NCI-H1092 (cell line): ENCODE measurements around the gene CSNK1G1.
"Not testable (repeated sequence)": the region's sequence is repeated elsewhere in the genome, so short reads cannot be mapped to it uniquely, and the experiment has no call there.

Experiments
- DNase-seq: peaks from one replicate; lab custom pipeline; 2025; lab: John Stamatoyannopoulos, UW

Gene CSNK1G1

GRCh38 chr15:64237677-64238076, 118.3 kb downstream of the CSNK1G1 start:
- DNase-seq: no peak

DNA sequence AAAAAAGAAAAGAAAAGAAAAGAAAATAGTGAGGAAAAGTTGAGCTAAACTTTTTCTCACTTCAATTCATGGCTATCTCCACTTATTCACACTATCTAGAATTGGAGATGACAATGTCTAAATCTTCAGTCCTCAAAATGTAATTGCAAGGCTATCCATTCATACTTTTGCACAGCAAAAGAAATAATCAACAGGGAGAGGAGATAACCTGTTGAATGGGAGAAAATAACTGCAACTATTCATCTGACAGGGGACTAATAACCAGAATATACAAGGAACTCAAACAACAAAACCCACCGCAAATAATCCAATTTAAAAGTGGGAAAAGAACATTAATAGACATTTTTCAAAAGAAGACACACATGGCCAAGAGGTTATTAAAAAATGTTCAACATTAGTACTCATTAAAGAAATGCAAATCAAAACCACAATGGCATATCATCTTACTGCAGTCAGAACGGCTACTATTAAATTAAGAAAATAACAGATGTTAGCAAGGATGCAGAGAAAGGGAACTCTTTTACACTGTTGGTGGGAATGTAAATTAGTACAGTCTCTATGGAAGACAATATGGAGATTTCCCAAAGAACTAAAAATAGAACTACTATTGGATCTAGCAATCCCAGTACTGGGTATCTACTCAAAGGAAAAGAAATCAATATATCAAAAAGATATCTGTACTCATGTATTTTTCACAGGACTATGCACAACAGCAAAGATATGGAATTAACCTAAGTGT, 119.6 kb downstream of the CSNK1G1 start:
- DNase-seq: no peak

- no peak for DNase-seq
These were observed 120.4 kb downstream of the CSNK1G1 start for GRCh38 chr15:64235552-64235951.

- no peak for DNase-seq
These were observed 122.7 kb downstream of the CSNK1G1 start for GRCh38 chr15:64233299-64233698.

DNA sequence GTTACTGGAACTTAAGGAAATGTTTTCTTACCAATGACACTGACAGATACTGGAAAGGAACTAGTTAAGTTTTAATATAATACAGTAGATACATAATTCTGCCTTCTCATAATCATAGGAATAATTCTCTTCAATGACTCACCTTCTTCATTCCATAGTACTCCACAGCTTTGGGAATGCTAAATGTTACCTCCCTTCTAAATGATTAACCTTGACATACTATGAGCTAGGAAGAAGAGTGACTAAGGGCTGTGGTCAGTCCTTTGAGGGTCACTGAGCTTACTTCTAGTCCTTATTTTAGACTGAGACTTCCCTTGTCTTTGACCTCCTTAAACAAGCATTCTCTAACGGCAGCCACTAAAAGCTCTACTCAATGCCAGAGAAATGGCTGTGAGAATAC, 123.6 kb downstream of the CSNK1G1 start:
- no peak for DNase-seq

- DNase-seq: no peak
These were observed 126.7 kb downstream of the CSNK1G1 start for GRCh38 chr15:64229129-64229724.

GRCh38 chr15:64225804-64226203, 130.2 kb downstream of the CSNK1G1 start:
- DNase-seq: no peak

GRCh38 chr15:64224511-64224910, 131.5 kb downstream of the CSNK1G1 start:
- DNase-seq: no peak

GRCh38 chr15:64223882-64224281, 132.1 kb downstream of the CSNK1G1 start:
- DNase-seq: no peak

DNA sequence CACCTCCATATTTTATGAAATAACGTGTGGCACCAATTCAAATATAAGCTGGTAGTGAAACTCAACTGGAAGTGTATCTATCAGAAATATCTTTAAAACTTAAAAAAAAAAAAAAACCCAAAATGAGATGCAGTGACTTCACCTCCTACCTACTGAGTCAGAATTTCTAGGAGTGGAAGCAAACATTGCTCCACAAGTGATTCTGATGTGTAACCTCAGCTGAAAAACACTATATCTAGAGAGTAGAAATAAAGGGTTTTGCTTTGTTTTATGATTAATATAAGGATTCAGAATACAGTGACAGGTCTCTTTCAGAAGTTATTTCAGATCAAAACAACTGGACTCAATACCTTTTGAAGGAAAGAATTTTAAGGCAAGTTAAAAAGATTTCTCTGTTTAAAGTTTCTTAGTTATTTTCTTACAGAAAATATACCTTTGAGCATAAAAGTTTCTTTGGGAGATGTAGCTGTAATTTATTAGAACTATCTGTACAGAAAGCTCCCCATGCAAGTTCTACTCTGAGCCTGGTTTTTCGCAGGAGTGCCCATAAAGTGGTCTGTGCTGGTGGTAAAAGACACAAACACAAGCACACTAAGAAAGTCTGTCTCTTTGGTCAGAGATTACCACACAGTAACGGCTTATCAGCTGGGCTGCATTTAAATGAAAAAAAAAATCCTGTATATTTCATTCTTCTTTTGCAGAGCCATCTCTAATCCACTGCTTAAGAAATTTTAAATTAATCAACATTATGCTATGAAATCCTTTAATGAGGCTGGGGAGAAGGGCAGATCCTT, 133.2 kb downstream of the CSNK1G1 start:
- no peak for DNase-seq

- not testable (repeated sequence) for DNase-seq
These were observed 134.1 kb downstream of the CSNK1G1 start for GRCh38 chr15:64221911-64222310.

- DNase-seq: not testable (repeated sequence)
These were observed 138.6 kb downstream of the CSNK1G1 start for GRCh38 chr15:64217429-64217750.

DNA sequence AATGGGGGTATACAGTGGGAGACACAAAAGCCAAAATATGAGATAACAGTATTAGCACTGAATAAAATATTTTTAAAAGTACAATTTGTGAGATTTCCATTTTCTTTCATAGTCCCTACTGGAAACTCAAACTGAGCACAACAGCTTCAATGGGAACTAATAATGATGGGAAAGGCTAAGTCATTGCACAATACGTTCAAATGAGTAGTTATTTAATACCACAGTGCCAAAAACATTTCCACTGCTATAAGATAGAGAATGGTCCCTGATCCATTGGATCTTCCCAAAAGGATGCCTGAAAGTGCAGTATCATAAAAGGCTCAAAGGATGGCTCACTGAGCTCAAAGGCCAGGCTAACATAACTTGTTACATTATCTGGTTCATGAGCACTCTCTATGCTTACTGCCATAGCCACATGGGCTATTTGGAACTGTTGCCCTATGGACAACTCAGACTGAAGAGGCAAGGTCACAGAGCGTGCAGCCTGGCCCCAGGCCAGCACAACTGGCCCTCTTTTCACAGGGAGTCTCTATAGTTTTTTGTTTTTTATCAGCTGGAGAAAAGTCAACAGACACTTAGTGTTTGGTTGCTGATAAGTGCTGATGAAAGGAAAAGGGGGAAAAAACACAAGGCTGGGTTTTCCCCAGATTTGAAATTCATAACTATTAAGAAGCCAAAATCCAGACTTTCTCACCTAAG, 139.1 kb downstream of the CSNK1G1 start:
- DNase-seq: peak; percentile 29

DNA sequence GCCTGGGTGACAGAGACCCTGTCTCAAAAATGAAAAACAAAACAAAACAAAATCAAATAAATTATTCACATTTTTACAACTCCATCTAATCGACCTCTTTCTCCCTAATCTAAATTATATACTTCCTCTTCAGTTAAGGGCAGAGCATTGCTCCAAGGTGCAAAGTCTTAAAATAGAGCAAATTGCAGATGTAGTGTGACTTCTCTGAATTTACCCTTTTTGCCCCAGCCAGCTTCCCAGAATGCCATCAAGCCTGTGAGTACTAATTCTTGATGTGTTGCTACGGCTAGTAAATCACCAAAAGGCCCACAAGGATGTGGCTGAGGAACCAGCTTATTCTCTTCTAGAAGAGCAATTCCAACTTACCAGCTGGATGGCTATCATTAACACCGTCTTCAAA, 139.8 kb downstream of the CSNK1G1 start:
- no peak for DNase-seq

- DNase-seq: no peak
These were observed 142.3 kb downstream of the CSNK1G1 start for GRCh38 chr15:64213646-64214045.

DNA sequence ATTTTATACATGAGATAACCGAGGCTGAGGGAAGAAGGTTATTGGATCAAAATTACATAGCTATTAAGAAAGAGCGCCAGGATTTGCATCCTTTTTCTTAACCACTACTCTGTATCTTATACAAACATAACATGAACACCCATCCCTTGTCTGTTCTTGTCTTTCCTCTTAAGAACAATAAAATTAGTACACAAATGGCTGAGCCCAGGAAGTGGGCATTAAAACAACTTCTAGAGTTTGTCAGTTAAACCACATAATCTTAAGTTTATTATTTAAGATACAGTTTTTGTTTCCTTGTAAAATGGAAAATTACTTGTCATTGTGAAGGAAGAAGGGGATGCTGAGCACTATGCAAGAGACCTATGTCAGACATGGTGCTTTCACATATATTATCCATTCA, 144.3 kb downstream of the CSNK1G1 start:
- no peak for DNase-seq

GRCh38 chr15:64210371-64210770, 145.6 kb downstream of the CSNK1G1 start:
- DNase-seq: no peak

DNA sequence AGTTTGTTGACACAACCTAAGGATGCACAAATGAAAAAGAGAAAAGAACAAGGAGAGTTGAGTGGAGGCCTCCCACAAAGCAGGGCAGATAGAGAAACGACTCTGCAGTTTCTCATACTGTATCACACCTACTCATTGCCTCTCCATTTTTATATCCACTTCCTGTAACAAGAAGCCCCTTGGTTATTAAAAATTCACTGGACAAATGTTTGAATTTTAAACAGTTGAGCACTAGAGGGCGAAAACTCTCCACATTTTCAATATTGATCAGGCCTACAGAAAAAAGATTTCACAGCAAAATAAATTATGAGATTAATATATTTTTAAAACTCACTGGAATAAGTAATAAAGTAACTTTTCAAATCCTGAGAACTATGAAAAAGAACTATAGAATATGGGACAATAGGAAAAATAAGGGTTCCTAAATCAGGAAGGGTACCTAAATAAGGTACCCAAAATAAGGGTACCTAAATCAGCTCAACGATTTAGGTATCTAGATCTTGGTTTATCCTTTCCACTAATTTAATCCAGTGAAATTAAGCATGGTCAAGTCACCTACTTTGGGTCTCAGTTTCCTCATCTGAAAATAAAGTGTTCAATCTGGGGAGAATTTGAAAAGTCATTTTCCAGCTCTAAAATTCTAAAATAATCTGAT, 146.2 kb downstream of the CSNK1G1 start:
- DNase-seq: no peak

DNA sequence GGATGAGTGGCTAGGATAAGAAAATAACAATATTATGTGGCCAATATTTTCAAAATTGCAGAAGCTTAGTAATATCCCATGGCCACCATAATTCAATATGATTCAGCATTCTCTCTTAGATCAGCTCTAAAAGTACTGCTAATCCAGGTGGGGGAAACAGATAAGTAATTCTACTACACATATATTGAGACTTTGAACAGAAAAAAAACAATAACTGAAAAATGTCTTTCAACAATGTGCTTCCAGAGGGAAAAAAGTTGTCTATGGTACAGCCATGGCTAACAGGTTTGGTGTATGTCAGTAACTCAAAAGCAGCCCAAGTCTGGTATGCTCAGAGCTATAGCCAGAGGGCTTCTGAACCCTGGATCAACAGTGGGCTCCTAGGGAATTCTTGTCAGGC, 150.8 kb downstream of the CSNK1G1 start:
- DNase-seq: no peak

- DNase-seq: no peak
These were observed 158.5 kb downstream of the CSNK1G1 start for GRCh38 chr15:64197425-64197824.

DNA sequence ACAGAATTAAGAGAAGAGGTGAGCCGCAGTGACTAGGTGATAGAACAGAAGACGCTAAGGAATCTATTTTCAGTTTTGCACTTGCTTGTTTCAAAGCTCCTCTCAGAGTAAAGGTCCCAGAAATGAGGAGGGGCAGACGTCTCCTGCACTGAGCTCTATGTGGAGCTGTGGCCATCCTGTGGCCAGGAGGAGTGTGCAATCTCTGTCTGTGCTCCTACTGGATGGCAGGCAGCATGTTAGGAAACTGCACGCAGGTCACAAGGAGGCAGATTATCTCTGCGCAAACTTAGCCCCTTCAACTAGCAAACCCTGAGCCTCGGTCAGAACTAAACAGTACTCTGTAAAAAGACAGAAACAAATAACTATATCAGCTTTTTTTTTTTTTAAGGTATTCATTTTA, 162.0 kb downstream of the CSNK1G1 start:
- no peak for DNase-seq
